OCI-LY3 (cell line): ENCODE data around the gene PID1.

Experiments used
- H2AFZ ChIP-seq: fragments of 200-600, 300-600 bp; shearing (Covaris generic); 2 replicates; pipeline ENCODE4 v1.6.0; 2014; ENCODE audit warnings: antibody characterized with exemption, low read depth, low read length
- H3K27ac ChIP-seq: fragments of 200-600, 300-600 bp; sonication (generic); 2 replicates; pipeline ENCODE4 v1.5.1; 2014; ENCODE audit warnings: mild to moderate bottlenecking, low read length, moderate library complexity, mixed read lengths
- H3K27me3 ChIP-seq: fragments of 200-600, 300-600 bp; sonication (generic); 2 replicates; pipeline ENCODE4 v1.6.1; 2014; ENCODE audit warnings: low read depth, low read length, mixed read lengths
- H3K36me3 ChIP-seq: fragments of 200-600, 300-600 bp; sonication (generic); replicated peaks from 2 replicates; pipeline ENCODE3; 2014; ENCODE audit warnings: low read depth, low read length, mixed read lengths
- H3K4me1 ChIP-seq: fragments of 300-600, 200-600 bp; sonication (generic); 2 replicates; pipeline ENCODE4 v1.6.1; 2014; ENCODE audit warnings: low read length, mixed read lengths
- H3K4me2 ChIP-seq: fragments of 200-600, 300-600 bp; sonication (generic); 2 replicates; pipeline ENCODE4 v1.6.1; 2014; ENCODE audit warnings: low read length, mixed read lengths
- H3K4me3 ChIP-seq: fragments of 300-600, 200-600 bp; sonication (generic); 2 replicates; pipeline ENCODE4 v1.5.1; 2014; ENCODE audit warnings: antibody characterized with exemption, mild to moderate bottlenecking, low read length, moderate library complexity
- H3K79me2 ChIP-seq: fragments of 300-600, 200-600 bp; shearing (Covaris generic); 2 replicates; pipeline ENCODE4 v1.6.1; 2014; ENCODE audit warnings: mild to moderate bottlenecking, low read length, mixed read lengths
- H3K9ac ChIP-seq: fragments of 300-600, 200-600 bp; shearing (Covaris generic); 2 replicates; pipeline ENCODE4 v1.6.0; 2014; ENCODE audit warnings: mild to moderate bottlenecking, low read length, moderate library complexity
- H3K9me3 ChIP-seq: fragments of 200-600, 300-600 bp; shearing (Covaris generic); 2 replicates; pipeline ENCODE4 v1.6.1; 2014; ENCODE audit warnings: low read length, mixed read lengths; ENCODE audit not compliant: insufficient read depth
- H4K20me1 ChIP-seq: fragments of 200-600, 300-600 bp; sonication (generic); 2 replicates; pipeline ENCODE4 v1.6.1; 2016; ENCODE audit warnings: low read length, mixed read lengths; ENCODE audit not compliant: insufficient read depth
- EZH2phosphoT487 ChIP-seq: fragments of 200-600 bp; shearing (Covaris generic); IDR thresholded peaks from 2 replicates; pipeline ENCODE4 v1.6.1; 2018; ENCODE audit warnings: antibody characterized with exemption, mixed run types, low read depth
- TF ChIP-seq, protein P1 (sequence below): fragments of 200-600, 300-600 bp; sonication (generic); IDR thresholded peaks from 2 replicates; pipeline ENCODE4 v1.5.1; 2014; ENCODE audit warnings: antibody characterized with exemption, low read length, low read depth

The PID1 gene

GRCh38 chr2:229173825-229174359 is 97.2 kb downstream of the PID1 start:
- Histone ChIP-seq H3K9ac (no peak overlapping the region), H3K27ac (no peak overlapping the region), H3K27me3 (no peaks in the 10 kb centered on the region), H3K4me3 (no peak overlapping the region), H3K4me2 (no peak overlapping the region), H4K20me1 (no peaks in the 10 kb centered on the region), H2AFZ (no peak overlapping the region), H3K9me3 (no peaks in the 10 kb centered on the region), H3K36me3 (no peaks in the 10 kb centered on the region), H3K79me2 (no peaks in the 10 kb centered on the region), H3K4me1 (no peaks in the 10 kb centered on the region)
- TF ChIP-seq, protein P1, sequence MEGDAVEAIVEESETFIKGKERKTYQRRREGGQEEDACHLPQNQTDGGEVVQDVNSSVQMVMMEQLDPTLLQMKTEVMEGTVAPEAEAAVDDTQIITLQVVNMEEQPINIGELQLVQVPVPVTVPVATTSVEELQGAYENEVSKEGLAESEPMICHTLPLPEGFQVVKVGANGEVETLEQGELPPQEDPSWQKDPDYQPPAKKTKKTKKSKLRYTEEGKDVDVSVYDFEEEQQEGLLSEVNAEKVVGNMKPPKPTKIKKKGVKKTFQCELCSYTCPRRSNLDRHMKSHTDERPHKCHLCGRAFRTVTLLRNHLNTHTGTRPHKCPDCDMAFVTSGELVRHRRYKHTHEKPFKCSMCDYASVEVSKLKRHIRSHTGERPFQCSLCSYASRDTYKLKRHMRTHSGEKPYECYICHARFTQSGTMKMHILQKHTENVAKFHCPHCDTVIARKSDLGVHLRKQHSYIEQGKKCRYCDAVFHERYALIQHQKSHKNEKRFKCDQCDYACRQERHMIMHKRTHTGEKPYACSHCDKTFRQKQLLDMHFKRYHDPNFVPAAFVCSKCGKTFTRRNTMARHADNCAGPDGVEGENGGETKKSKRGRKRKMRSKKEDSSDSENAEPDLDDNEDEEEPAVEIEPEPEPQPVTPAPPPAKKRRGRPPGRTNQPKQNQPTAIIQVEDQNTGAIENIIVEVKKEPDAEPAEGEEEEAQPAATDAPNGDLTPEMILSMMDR: no peak
- no peak for TF ChIP-seq EZH2phosphoT487

DNA sequence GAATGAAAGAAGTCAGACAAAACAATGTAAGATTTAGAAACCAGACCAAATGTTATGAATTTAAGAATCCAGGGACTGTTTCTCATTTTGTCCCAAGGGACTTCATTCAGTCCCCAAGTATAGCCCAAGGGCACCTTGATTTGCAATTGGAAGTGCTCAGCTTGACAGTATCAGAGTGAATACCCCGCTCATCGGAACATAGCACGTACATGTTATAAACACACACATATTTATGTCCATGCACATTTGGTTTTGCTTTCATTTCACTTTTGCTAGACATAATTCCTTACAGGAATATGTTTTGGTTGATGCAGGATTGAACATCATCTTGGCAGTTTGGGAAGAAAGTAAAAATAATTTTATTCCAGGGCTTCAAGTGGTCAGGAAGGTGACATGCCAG is 100.2 kb downstream of the PID1 start:
- TF ChIP-seq, protein P1: no peak
- no peak for TF ChIP-seq EZH2phosphoT487
- H3K4me2 ChIP-seq: no peak overlapping the region
- no peaks in the 10 kb centered on the region for H3K27me3 ChIP-seq
- H3K4me1 ChIP-seq: no peaks in the 10 kb centered on the region
- no peaks in the 10 kb centered on the region for H4K20me1 ChIP-seq
- no peaks in the 10 kb centered on the region for H3K9me3 ChIP-seq
- H2AFZ ChIP-seq: no peak overlapping the region
- no peaks in the 10 kb centered on the region for H3K36me3 ChIP-seq
- H3K79me2 ChIP-seq: no peaks in the 10 kb centered on the region
- H3K9ac ChIP-seq: no peak overlapping the region
- no peak overlapping the region for H3K27ac ChIP-seq
- H3K4me3 ChIP-seq: no peak overlapping the region

DNA sequence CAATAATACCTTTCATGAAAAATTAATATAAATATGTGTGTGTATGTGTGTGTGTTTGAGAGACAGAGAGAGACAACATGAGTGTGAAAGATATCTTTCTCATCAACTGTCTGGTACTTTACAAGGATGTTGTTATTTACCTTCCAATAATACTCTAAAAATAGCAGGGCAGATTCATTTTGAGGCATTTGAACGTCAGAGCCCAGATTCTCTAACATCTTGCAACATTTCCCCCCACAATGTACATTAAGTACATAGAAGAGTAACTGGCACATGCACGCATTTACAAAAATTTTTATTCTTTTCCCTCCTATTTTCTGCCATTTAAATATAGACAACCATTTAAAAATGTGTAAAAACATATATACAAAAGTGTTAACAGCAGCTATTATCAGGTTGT is 100.9 kb downstream of the PID1 start:
- Histone ChIP-seq H2AFZ (no peak overlapping the region), H3K9me3 (no peaks in the 10 kb centered on the region), H3K9ac (no peak overlapping the region), H3K27me3 (no peaks in the 10 kb centered on the region), H3K4me1 (no peaks in the 10 kb centered on the region), H4K20me1 (no peaks in the 10 kb centered on the region), H3K36me3 (no peaks in the 10 kb centered on the region), H3K4me3 (no peak overlapping the region), H3K4me2 (no peak overlapping the region), H3K27ac (no peak overlapping the region), H3K79me2 (no peaks in the 10 kb centered on the region)
- TF ChIP-seq, protein P1: no peak
- no peak for TF ChIP-seq EZH2phosphoT487

DNA sequence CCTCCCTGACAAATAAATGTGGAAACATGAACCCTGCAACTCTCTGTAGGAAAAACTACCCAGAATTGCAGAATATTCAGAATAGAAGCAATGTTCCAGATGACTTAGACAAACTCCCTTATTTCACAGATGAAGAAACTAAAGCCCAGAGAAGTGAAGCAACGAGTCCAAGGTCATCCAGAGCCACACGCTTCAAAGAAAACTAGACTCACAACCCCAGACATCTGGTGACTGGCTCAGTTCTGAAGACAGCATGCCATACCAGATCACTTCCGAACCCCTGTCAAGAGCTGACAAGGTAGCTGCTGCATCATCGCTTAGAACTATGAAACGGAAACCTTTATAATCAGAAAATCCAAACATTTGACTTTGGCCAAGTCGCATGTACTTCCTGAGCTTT is 101.3 kb downstream of the PID1 start:
- no peaks in the 10 kb centered on the region for H3K36me3 ChIP-seq
- H3K27ac ChIP-seq: no peak overlapping the region
- no peak for TF ChIP-seq EZH2phosphoT487
- TF ChIP-seq, protein P1: no peak
- H3K9ac ChIP-seq: no peak overlapping the region
- H4K20me1 ChIP-seq: no peaks in the 10 kb centered on the region
- no peaks in the 10 kb centered on the region for H3K79me2 ChIP-seq
- no peak overlapping the region for H3K4me3 ChIP-seq
- no peak overlapping the region for H3K4me2 ChIP-seq
- H3K4me1 ChIP-seq: no peaks in the 10 kb centered on the region
- H3K9me3 ChIP-seq: no peaks in the 10 kb centered on the region
- H2AFZ ChIP-seq: no peak overlapping the region
- no peaks in the 10 kb centered on the region for H3K27me3 ChIP-seq
